ENCODE data around the gene COG8.

COG8 gene

DNA sequence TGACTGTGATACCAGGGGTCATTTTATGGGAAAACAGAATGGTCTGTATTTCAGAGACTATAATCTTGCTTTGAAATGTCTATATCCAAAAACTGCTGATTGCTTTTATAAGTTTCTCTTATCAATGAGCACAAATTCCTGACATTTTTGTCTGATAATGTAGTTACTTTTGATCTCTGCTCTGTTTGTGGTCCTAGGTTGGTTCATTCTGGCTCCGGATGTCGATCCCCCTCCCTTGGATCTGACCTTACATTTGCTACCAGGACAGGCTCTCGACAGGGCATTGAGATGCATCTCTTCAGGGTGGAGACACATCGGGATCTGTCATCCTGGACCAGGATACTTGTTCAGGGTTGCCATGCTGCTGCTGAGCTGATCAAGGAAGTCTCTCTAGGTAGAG lies 55.5 kb downstream of the COG8 start:
- no peak for DNase-seq

DNA sequence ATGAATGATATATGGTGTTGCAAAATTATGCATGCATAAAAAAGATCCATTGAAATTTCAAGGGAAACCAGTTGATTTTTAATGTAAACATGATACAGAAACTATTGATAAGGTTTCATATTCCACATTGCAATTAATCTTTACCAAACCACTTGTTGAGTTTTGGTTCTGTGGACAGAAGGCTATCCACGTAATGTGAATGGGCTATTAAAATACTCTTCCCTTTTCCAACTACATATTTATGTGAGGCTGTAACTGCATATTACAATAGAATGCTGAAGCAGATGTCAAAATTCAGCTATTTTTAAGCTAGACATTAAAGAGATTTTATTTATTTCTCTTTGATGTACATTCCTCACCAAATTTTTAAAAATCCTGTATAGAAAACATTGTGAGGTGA lies 62.0 kb downstream of the COG8 start:
- no peak for DNase-seq
